IgD-negative memory B cell (primary cell): Measurements from ENCODE around the gene NGB. TPM values are rescaled to one million over a fixed set of nuclear protein-coding genes. Genes with fewer than 3 reads are reported as not detected.
"Not testable (repeated sequence)": the region's sequence is repeated elsewhere in the genome, so short reads cannot be mapped to it uniquely, and the experiment has no call there.

Experiments
- H3K27ac Mint-ChIP-seq, 3 donors: one replicate each; pipeline ENCODE4 v1.8.0; 2020 to 2022; ENCODE audit warnings: mild to moderate bottlenecking in 3 of 3, mixed read lengths in 3 of 3, moderate library complexity in 1 of 3
- H3K27me3 Mint-ChIP-seq: one replicate; pipeline ENCODE4 v1.8.0; 2021; ENCODE audit warnings: mixed read lengths
- H3K36me3 Mint-ChIP-seq: one replicate; pipeline ENCODE4 v1.8.0; 2020; ENCODE audit warnings: mild to moderate bottlenecking, mixed read lengths
- H3K4me1 Mint-ChIP-seq, 3 donors: one replicate each; pipeline ENCODE4 v1.8.0; 2020 to 2022; ENCODE audit warnings: mixed read lengths in 3 of 3, mild to moderate bottlenecking in 1 of 3
- H3K4me3 Mint-ChIP-seq, 4 donors: one replicate each; pipeline ENCODE4 v1.8.0; 2020 to 2022; ENCODE audit warnings: mild to moderate bottlenecking in 4 of 4, mixed read lengths in 4 of 4, moderate library complexity in 3 of 4
- H3K9me3 Mint-ChIP-seq, 3 donors: one replicate each; pipeline ENCODE4 v1.8.0; 2020 to 2021; ENCODE audit warnings: mixed read lengths in 3 of 3, mild to moderate bottlenecking in 1 of 3
- polyA plus RNA-seq: library from polyadenylated mRNA; unstranded; fragments of 300-500 nt; fragmentation: Illumina TruSeq; gene quantifications from one replicate; pipeline ENCODE4 v1.2.3, GENCODE V29; 2021

NGB gene
- polyA plus RNA-seq, 1 donor from 2014 or later = not detected

DNA sequence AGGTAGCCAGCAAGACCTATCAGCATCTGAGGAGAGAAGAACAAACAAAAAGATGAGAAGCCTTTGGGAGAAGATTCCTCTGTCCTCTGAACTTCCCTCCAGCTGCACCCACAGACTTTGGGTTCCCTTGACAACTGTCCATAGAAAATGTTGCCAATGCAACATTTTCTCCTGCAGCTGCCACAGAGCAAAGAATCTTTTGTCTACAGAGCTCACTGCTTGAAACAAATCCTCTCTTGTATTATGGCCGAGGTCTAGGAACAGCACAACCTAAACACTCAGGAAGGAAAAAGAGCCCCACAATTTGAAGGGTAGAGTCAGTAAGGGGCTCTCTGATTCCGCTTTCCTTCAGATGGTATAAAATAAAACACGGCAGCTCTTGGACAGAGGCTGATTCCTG lies 35.4 kb upstream of the NGB start:
- H3K9me3 Mint-ChIP-seq = no peaks in the 10 kb centered on the region
- H3K27ac Mint-ChIP-seq = no peak overlapping the region
- H3K4me3 Mint-ChIP-seq = no peak overlapping the region
- H3K4me1 Mint-ChIP-seq = peaks cover 2 to 6% (median 4%) of the 10 kb centered on the region in 3 donors
- no peaks in the 10 kb centered on the region for H3K27me3 Mint-ChIP-seq
- H3K36me3 Mint-ChIP-seq = peaks cover 2% of the 10 kb centered on the region

DNA sequence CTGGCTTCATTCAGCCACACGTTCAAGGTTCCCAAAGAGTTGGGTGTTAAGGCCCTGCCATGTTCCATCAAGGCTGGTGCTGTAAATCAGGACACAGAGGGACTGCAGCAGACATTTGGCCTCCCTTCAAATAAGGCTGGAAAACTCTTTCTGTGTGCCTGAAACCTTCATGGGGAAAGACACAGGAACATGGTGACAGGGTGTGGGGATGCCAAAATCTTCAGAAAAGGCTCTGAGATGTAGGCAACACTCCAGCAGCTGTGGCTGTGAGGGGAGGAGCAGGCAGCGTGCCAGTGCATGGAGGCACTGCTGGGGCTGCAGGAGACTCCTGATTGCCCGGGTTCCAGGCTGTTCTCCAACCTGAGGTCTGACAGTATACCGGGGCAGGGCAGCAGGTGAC lies 34.7 kb upstream of the NGB start:
- Mint-ChIP-seq H3K36me3 (peaks cover 2% of the 10 kb centered on the region), H3K9me3 (no peaks in the 10 kb centered on the region), H3K27me3 (no peaks in the 10 kb centered on the region), H3K4me3 (no peak overlapping the region), H3K27ac (no peak overlapping the region), H3K4me1 (peaks cover 2 to 8% (median 4%) of the 10 kb centered on the region in 3 donors)

DNA sequence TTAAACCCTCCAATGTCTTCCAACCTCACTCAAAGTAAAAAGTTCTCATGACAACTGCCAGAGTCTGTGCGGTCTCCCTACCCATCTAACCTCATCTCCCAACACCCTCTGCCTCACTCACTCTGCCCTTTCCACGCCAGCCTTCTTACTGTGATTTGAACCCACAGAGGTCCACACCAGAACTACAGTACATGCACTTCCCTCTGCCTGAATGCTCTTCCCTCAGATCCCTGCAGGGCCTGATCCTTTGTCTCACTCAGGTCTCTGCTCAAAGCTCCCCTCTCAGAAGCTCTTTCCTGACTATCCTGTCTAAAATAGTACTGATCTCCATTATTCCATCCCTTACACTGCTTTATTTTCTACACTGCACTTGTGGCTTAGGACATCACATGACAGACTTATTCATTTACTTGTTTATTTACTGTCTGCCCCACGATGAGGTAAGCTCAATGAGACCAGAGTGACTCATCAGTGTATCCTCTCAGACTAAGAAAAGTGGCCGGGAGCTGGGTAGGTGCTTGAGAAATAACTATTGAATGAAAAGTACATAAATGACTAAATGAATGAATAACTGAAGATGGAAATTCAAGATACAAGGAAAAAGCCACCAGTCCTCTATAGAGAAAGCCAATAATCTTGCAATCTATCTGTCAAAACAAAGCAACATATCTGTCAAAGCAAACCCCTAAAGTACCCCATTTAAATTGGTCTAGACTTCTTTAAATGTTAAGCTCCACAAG lies 32.6 kb upstream of the NGB start:
- H3K4me1 Mint-ChIP-seq = peaks cover 0 to 4% (median 2%) of the 10 kb centered on the region in 3 donors
- H3K36me3 Mint-ChIP-seq = peaks cover 3% of the 10 kb centered on the region
- H3K4me3 Mint-ChIP-seq = no peak overlapping the region
- H3K9me3 Mint-ChIP-seq = no peaks in the 10 kb centered on the region
- H3K27me3 Mint-ChIP-seq = no peaks in the 10 kb centered on the region
- H3K27ac Mint-ChIP-seq = peak overlapping the region in 1 of 3 donors; percentile 29

- Mint-ChIP-seq H3K27me3 (no peaks in the 10 kb centered on the region), H3K4me3 (no peak overlapping the region), H3K36me3 (peaks cover 5% of the 10 kb centered on the region), H3K9me3 (no peaks in the 10 kb centered on the region), H3K4me1 (peaks cover 0 to 4% (median 2%) of the 10 kb centered on the region in 3 donors), H3K27ac (no peak overlapping the region)
Measured at GRCh38 chr14:77302926-77303325, 31.9 kb upstream of the NGB start.

DNA sequence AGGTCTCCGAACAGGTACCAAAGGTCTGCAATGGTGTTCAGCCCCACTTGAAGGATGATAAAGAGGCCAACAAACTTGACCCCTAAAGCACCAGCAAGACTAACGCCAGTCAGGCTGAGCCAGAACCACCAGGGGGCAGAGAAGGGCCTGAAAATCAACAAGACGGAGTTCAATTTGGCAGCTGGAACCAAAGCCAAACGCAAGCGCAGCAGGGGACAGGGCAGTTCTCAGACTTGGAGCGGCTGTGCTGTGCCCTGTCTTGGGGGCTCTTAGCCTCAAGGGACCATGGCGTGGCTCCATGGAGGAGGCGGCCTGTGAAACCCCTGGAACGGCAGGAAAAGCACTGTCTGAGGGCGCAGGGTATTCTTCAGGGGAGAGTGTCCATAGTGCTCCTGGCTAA lies 30.1 kb upstream of the NGB start:
- H3K27me3 Mint-ChIP-seq = no peaks in the 10 kb centered on the region
- no peak overlapping the region for H3K4me3 Mint-ChIP-seq
- H3K27ac Mint-ChIP-seq = peak overlapping the region in 1 of 3 donors; percentile 26
- H3K4me1 Mint-ChIP-seq = peaks cover 0 to 2% (median 0%) of the 10 kb centered on the region in 3 donors
- H3K9me3 Mint-ChIP-seq = no peaks in the 10 kb centered on the region
- H3K36me3 Mint-ChIP-seq = peaks cover 8% of the 10 kb centered on the region

GRCh38 chr14:77299771-77300170 lies 28.8 kb upstream of the NGB start:
- H3K4me3 Mint-ChIP-seq = no peak overlapping the region
- H3K4me1 Mint-ChIP-seq = peaks cover 0 to 2% (median 2%) of the 10 kb centered on the region in 3 donors
- H3K36me3 Mint-ChIP-seq = peaks cover 13% of the 10 kb centered on the region
- H3K27me3 Mint-ChIP-seq = no peaks in the 10 kb centered on the region
- no peaks in the 10 kb centered on the region for H3K9me3 Mint-ChIP-seq
- no peak overlapping the region for H3K27ac Mint-ChIP-seq

GRCh38 chr14:77296906-77297305 lies 25.9 kb upstream of the NGB start:
- Mint-ChIP-seq H3K27ac (no peak overlapping the region), H3K27me3 (no peaks in the 10 kb centered on the region)

DNA sequence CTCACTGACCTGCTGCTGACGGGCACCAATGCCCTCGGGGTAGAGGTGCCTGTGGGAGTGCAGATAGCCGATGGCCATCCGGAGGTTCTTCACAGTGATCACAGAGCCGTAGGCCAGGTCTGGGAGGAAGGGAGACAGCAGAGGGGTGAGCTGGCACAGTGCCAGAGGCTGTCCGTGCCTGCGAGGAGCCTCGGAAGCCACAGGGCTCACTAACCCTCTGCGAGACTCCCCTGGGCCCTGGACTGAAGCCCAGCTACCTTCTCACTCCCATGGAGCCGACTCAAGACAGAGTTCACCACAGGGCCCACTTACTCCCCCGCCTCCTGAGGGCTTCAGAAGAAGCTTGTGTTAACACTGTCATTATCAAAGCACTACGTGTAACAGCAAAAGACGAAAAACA lies 25.1 kb upstream of the NGB start:
- peaks cover 13% of the 10 kb centered on the region for H3K36me3 Mint-ChIP-seq

More at GRCh38 chr14:77296906-77297305, 25.9 kb upstream of the NGB start:
- H3K9me3 Mint-ChIP-seq = no peaks in the 10 kb centered on the region
- peaks cover 13% of the 10 kb centered on the region for H3K36me3 Mint-ChIP-seq
- H3K4me1 Mint-ChIP-seq = peaks cover 0 to 2% (median 2%) of the 10 kb centered on the region in 3 donors
- no peak overlapping the region for H3K4me3 Mint-ChIP-seq

DNA sequence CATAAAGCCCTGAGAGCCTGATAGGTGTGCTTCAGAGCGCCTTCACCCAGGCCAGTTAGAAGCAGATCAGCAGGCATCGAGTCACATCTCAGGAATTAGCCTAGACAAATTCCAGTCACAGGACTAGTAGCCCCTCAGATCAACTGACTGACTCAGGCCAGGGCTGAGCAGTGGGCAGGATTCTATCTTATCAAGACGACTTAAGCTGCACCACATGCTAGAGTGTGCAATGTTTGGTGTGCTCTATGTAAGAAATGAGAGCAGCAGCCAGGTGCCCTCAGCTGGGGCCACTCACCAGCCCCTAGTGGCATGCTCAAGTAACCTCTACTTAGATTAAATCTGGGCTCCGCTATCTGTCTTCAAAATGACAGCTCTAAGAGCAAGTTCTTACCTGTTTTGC lies 19.7 kb upstream of the NGB start:
- Mint-ChIP-seq H3K36me3 (peaks cover 9% of the 10 kb centered on the region), H3K4me3 (no peak overlapping the region), H3K27ac (no peak overlapping the region), H3K27me3 (no peaks in the 10 kb centered on the region), H3K4me1 (peaks cover 0 to under 1% (median 0%) of the 10 kb centered on the region in 3 donors), H3K9me3 (no peaks in the 10 kb centered on the region)

More for the DNA sequence above, 25.1 kb upstream of the NGB start:
- no peak overlapping the region for H3K27ac Mint-ChIP-seq
- peaks cover 0 to 2% (median 1%) of the 10 kb centered on the region in 3 donors for H3K4me1 Mint-ChIP-seq
- H3K27me3 Mint-ChIP-seq = no peaks in the 10 kb centered on the region
- H3K9me3 Mint-ChIP-seq = no peaks in the 10 kb centered on the region
- no peak overlapping the region for H3K4me3 Mint-ChIP-seq

DNA sequence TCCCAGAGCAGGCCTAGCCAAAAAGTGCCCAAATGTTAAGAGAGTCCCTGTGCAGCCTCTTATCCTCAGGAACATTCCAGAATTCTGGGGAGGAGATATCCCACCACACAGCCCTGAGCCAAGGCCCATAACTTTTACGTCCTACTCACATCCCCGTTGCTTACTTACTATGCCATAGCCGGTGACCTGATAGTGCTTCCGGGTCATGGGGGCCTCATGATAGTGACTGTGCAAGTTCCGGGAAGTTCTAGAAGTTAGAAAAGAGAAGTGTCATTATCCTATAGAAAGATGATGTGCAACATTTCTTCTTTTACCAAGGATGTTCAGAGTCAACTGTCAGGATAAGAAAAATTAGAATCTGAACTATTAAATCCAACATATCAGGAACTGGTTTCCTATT lies 15.6 kb upstream of the NGB start:
- Mint-ChIP-seq H3K9me3 (no peaks in the 10 kb centered on the region), H3K4me3 (no peak overlapping the region), H3K36me3 (peaks cover 15% of the 10 kb centered on the region), H3K4me1 (no peaks in the 10 kb centered on the region), H3K27me3 (no peaks in the 10 kb centered on the region), H3K27ac (no peak overlapping the region)

DNA sequence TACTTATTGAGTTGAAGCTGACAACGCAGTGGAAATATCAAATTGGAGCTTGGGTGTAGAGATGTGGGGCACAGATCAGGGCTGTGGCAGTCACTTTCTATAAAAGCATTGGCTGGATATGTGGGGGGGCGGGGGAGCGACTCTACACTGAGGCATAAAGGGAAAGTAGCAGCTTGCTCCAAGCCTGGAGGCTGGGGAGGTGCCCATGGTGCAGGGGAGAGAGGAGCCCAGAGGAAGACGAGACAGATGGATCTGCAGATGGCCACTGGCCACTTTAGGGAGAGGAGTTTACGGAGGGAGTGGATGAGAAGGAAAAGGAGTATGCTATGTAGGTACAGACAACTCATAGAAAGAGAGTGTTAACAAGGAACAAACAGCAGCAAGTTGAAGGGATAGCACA lies 13.5 kb upstream of the NGB start:
- Mint-ChIP-seq H3K27ac (peak overlapping the region in 1 of 3 donors; percentile 92), H3K36me3 (peaks cover 17% of the 10 kb centered on the region), H3K9me3 (no peaks in the 10 kb centered on the region), H3K27me3 (no peaks in the 10 kb centered on the region), H3K4me1 (no peaks in the 10 kb centered on the region), H3K4me3 (no peak overlapping the region)

DNA sequence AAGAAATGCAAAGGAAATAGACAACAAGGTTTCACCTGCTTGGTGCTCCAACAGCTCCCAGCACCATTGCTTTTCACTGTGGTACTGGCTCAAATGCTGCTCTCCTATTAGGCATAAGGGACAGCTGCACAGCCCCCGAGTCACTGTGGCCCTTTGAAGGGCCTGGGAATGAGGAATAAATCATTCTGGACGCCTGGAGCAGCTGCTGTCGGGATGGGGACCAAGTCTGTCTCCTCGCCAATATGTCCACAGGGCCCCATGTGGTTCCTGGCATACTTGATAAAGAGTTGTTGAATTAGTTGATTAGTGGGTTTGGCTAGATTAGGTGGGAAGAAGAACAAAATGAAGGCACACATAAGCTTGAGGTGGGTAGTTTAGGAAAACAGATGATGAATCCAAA lies 13.1 kb upstream of the NGB start:
- peaks cover 21% of the 10 kb centered on the region for H3K36me3 Mint-ChIP-seq

DNA sequence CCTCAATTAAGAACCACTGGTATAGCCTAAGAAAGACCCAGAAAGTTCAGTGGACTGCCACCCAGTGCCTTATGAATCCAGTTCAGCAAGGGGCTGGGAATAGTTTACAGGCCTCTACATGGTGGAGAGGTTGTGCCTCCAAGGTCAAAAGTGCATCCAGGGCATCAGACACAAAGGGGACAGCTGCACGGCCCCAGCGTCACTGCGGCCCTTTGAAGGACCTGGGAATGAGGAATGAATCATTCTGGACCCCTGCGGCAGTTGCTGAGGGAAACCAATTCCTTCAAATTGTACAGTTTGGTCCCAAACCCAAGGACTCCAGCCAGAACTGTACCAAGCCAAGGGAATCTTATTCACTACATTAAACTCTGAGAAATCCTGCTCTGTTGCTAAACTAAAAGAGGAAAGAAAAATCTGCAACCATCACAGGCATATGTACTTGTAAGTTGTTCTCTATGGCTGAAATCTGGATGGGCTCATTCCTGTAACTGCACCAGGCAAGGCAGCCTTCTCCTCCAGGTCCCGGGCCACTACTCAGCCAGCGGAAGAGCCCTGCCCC lies 10.9 kb upstream of the NGB start:
- Mint-ChIP-seq H3K27me3 (no peaks in the 10 kb centered on the region), H3K9me3 (no peaks in the 10 kb centered on the region), H3K4me1 (no peaks in the 10 kb centered on the region), H3K4me3 (no peak overlapping the region), H3K27ac (peak overlapping the region in 1 of 3 donors; percentile 17), H3K36me3 (peaks cover 21% of the 10 kb centered on the region)

More for the DNA sequence above, 13.1 kb upstream of the NGB start:
- Mint-ChIP-seq H3K9me3 (no peaks in the 10 kb centered on the region), H3K4me3 (no peak overlapping the region), H3K27ac (peak overlapping the region in 1 of 3 donors; percentile 92), H3K4me1 (no peaks in the 10 kb centered on the region), H3K27me3 (no peaks in the 10 kb centered on the region)

GRCh38 chr14:77280921-77281320 lies 9.9 kb upstream of the NGB start:
- H3K27ac Mint-ChIP-seq, H3K4me3 Mint-ChIP-seq, H3K9me3 Mint-ChIP-seq, H3K4me1 Mint-ChIP-seq, H3K27me3 Mint-ChIP-seq: not testable (repeated sequence)
- peaks cover 18% of the 10 kb centered on the region for H3K36me3 Mint-ChIP-seq

DNA sequence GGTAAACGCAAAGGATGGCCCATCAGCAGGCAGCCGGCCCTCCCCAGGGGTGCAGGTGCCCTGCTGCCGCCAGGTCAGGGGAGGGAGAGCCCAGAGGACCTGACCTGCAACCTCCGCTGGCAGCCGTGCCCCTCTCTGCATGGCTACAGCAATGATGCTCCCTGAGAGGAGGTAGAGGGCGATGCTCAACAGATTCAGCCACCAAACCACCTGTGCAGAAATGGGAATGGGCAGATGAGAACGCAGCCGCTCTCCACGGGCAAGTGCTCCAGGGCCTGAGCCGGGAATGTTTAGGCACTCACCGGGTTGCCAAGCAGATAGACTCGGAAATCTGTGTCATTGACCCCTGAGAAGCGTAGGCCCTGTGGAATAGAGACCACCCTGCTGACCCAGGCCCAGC lies 8.7 kb upstream of the NGB start:
- Mint-ChIP-seq H3K4me3 (peak overlapping the region in 1 of 4 donors; percentile 63), H3K9me3 (no peaks in the 10 kb centered on the region), H3K36me3 (peaks cover 12% of the 10 kb centered on the region), H3K4me1 (no peaks in the 10 kb centered on the region), H3K27me3 (no peaks in the 10 kb centered on the region), H3K27ac (no peak overlapping the region)
